H9 (cell line): ENCODE measurements around the gene SIGLEC10. TPM values are rescaled to one million over a fixed set of nuclear protein-coding genes. Genes with fewer than 3 reads are reported as not detected.

Experiments used
- DNase-seq: peaks from one replicate; pipeline ENCODE4 v3.0.0-alpha.2; 2017
- H2AFZ ChIP-seq: one replicate; pipeline ENCODE4 v1.6.1; 2013; ENCODE audit warnings: mild to moderate bottlenecking, low read length, control low read depth, moderate library complexity
- H2AK5ac ChIP-seq: 2 replicates; pipeline ENCODE4 v1.6.1; 2013; ENCODE audit warnings: low read length, control low read depth, mixed read lengths; ENCODE audit not compliant: insufficient read length
- H2BK120ac ChIP-seq: one replicate; pipeline ENCODE4 v1.6.1; 2013; ENCODE audit warnings: low read depth, mild to moderate bottlenecking, low read length, control low read depth, inconsistent platforms; ENCODE audit not compliant: poor library complexity, severe bottlenecking
- H2BK12ac ChIP-seq: 2 replicates; pipeline ENCODE4 v1.6.1; 2013; ENCODE audit warnings: low read length, control low read depth, mixed read lengths, low read depth; ENCODE audit not compliant: insufficient read length
- H2BK15ac ChIP-seq: 2 replicates; pipeline ENCODE4 v1.6.1; 2013; ENCODE audit warnings: low read depth, low read length, control low read depth
- H2BK20ac ChIP-seq: one replicate; pipeline ENCODE4 v1.6.1; 2013; ENCODE audit warnings: low read depth, mild to moderate bottlenecking, low read length, control low read depth, inconsistent platforms; ENCODE audit not compliant: poor library complexity, severe bottlenecking
- H2BK5ac ChIP-seq: 2 replicates; pipeline ENCODE4 v1.6.1; 2013; ENCODE audit warnings: low read length, control low read depth, mixed read lengths; ENCODE audit not compliant: insufficient read length
- H3K14ac ChIP-seq: 2 replicates; pipeline ENCODE4 v1.6.1; 2013; ENCODE audit warnings: low read length, control low read depth; ENCODE audit not compliant: insufficient read depth
- H3K18ac ChIP-seq: 2 replicates; pipeline ENCODE4 v1.6.1; 2013; ENCODE audit warnings: low read depth, mild to moderate bottlenecking, mixed read lengths, low read length, control low read depth; ENCODE audit not compliant: insufficient read length
- H3K23ac ChIP-seq: 2 replicates; pipeline ENCODE4 v1.6.1; 2013; ENCODE audit warnings: low read length, control low read depth, mixed read lengths, low read depth; ENCODE audit not compliant: insufficient read length
- H3K23me2 ChIP-seq: 2 replicates; pipeline ENCODE4 v1.6.1; 2013; ENCODE audit warnings: low read depth, mild to moderate bottlenecking, mixed read lengths, low read length, control low read depth; ENCODE audit not compliant: insufficient read length, poor library complexity, severe bottlenecking
- H3K27ac ChIP-seq: 2 replicates; pipeline ENCODE4 v1.5.1; 2013; ENCODE audit warnings: low read length, control low read depth, mixed read lengths, low read depth; ENCODE audit not compliant: insufficient read length
- H3K27me3 ChIP-seq: 2 replicates; pipeline ENCODE4 v1.6.1; 2013; ENCODE audit warnings: low read length, control low read depth, inconsistent platforms; ENCODE audit not compliant: insufficient read depth
- H3K4ac ChIP-seq: 2 replicates; pipeline ENCODE4 v1.6.1; 2013; ENCODE audit warnings: low read depth, mild to moderate bottlenecking, control low read depth, inconsistent platforms, low read length, moderate library complexity
- H3K4me1 ChIP-seq: 2 replicates; pipeline ENCODE4 v1.6.1; 2013; ENCODE audit warnings: low read length, control low read depth, inconsistent platforms; ENCODE audit not compliant: insufficient read depth
- H3K4me2 ChIP-seq: 2 replicates; pipeline ENCODE4 v1.6.1; 2013; ENCODE audit warnings: low read length, control low read depth, mixed read lengths; ENCODE audit not compliant: insufficient read length, insufficient read depth
- H3K56ac ChIP-seq: 2 replicates; pipeline ENCODE4 v1.6.1; 2013; ENCODE audit warnings: low read depth, mild to moderate bottlenecking, mixed read lengths, low read length, control low read depth; ENCODE audit not compliant: insufficient read length
- H3K79me1 ChIP-seq: 2 replicates; pipeline ENCODE4 v1.6.1; 2013; ENCODE audit warnings: low read depth, mild to moderate bottlenecking, moderate library complexity, low read length, control low read depth, inconsistent platforms; ENCODE audit not compliant: insufficient read depth, poor library complexity, severe bottlenecking
- H3K79me2 ChIP-seq: 2 replicates; pipeline ENCODE4 v1.6.1; 2013; ENCODE audit warnings: low read length, control low read depth, inconsistent platforms; ENCODE audit not compliant: insufficient read depth
- H3K9ac ChIP-seq: 2 replicates; pipeline ENCODE4 v1.6.1; 2013; ENCODE audit warnings: low read length, control low read depth, mixed read lengths; ENCODE audit not compliant: insufficient read length; ENCODE audit errors: extremely low read depth
- H3K9me3 ChIP-seq: one replicate; pipeline ENCODE4 v1.6.1; 2013; ENCODE audit warnings: low read depth, low read length, inconsistent platforms; ENCODE audit not compliant: control insufficient read depth
- H3T11ph ChIP-seq: one replicate; pipeline ENCODE4 v1.6.1; 2013; ENCODE audit warnings: mild to moderate bottlenecking, low read length, control low read depth, inconsistent platforms
- H4K20me1 ChIP-seq: one replicate; pipeline ENCODE4 v1.6.1; 2013; ENCODE audit not compliant: control insufficient read depth, insufficient read length, insufficient read depth
- H4K5ac ChIP-seq: 2 replicates; pipeline ENCODE4 v1.6.1; 2013; ENCODE audit warnings: low read depth, mild to moderate bottlenecking, mixed read lengths, low read length, control low read depth; ENCODE audit not compliant: insufficient read length
- H4K8ac ChIP-seq: replicated peaks from 2 replicates; pipeline ENCODE4 v1.6.1; 2013; ENCODE audit warnings: low read length, control low read depth, mixed read lengths, low read depth; ENCODE audit not compliant: insufficient read length
- H4K91ac ChIP-seq: 2 replicates; pipeline ENCODE4 v1.6.1; 2013; ENCODE audit warnings: low read depth, mild to moderate bottlenecking, moderate library complexity, mixed read lengths, low read length, control low read depth; ENCODE audit not compliant: insufficient read length
- H3K27ac Mint-ChIP-seq, 3 experiments: 2 replicates in 2 of 3; 3 replicates in 1 of 3; pipeline ENCODE4 v1.8.0; 2020 to 2021; ENCODE audit warnings: mixed read lengths in 3 of 3, mild to moderate bottlenecking in 1 of 3, moderate library complexity in 1 of 3
- H3K27me3 Mint-ChIP-seq: 2 replicates; pipeline ENCODE4 v1.8.0; 2021; ENCODE audit warnings: low read depth, mild to moderate bottlenecking, moderate library complexity, mixed read lengths
- H3K36me3 Mint-ChIP-seq, 3 experiments: 2 replicates in 2 of 3; 3 replicates in 1 of 3; pipeline ENCODE4 v1.8.0; 2020 to 2021; ENCODE audit warnings: low read depth in 3 of 3, mixed read lengths in 3 of 3; ENCODE audit not compliant: insufficient read depth in 1 of 3
- H3K4me1 Mint-ChIP-seq, 2 experiments: 2 replicates each; pipeline ENCODE4 v1.8.0; 2020; ENCODE audit warnings: mixed read lengths in 2 of 2
- H3K4me3 Mint-ChIP-seq, 2 experiments: 2 replicates in 1 of 2; 3 replicates in 1 of 2; pipeline ENCODE4 v1.8.0; 2020 to 2021; ENCODE audit warnings: mild to moderate bottlenecking in 2 of 2, mixed read lengths in 2 of 2, moderate library complexity in 1 of 2
- H3K9me3 Mint-ChIP-seq, 2 experiments: 2 replicates in 1 of 2; 3 replicates in 1 of 2; pipeline ENCODE4 v1.8.0; 2020; ENCODE audit warnings: mild to moderate bottlenecking in 2 of 2, mixed read lengths in 2 of 2, moderate library complexity in 1 of 2
- WGBS: extraction: QIAGEN DNeasy Blood & Tissue Kit; methylation state at CpG from one replicate; pipeline ENCODE4 v1.1.7; 2013; ENCODE audit warnings: missing lambda C conversion rate, low lambda C conversion rate, mixed read lengths; ENCODE audit not compliant: insufficient read length; ENCODE audit errors: extremely low coverage; 5-methylcytosine and 5-hydroxymethylcytosine counted together
- total RNA-seq: library from RNA; stranded (reverse); gene quantifications from 2 replicates; pipeline ENCODE4 v1.2.1, GENCODE V29; 2021
- TF ChIP-seq, protein P1 (sequence below): fragments of 200-600 bp; sonication (generic); conservative IDR thresholded peaks from 3 replicates; pipeline ENCODE4 v1.8.0; 2021; ENCODE audit warnings: antibody characterized with exemption, mild to moderate bottlenecking

The SIGLEC10 gene
- total RNA-seq, 1 experiment from 2014 or later = not detected

DNA sequence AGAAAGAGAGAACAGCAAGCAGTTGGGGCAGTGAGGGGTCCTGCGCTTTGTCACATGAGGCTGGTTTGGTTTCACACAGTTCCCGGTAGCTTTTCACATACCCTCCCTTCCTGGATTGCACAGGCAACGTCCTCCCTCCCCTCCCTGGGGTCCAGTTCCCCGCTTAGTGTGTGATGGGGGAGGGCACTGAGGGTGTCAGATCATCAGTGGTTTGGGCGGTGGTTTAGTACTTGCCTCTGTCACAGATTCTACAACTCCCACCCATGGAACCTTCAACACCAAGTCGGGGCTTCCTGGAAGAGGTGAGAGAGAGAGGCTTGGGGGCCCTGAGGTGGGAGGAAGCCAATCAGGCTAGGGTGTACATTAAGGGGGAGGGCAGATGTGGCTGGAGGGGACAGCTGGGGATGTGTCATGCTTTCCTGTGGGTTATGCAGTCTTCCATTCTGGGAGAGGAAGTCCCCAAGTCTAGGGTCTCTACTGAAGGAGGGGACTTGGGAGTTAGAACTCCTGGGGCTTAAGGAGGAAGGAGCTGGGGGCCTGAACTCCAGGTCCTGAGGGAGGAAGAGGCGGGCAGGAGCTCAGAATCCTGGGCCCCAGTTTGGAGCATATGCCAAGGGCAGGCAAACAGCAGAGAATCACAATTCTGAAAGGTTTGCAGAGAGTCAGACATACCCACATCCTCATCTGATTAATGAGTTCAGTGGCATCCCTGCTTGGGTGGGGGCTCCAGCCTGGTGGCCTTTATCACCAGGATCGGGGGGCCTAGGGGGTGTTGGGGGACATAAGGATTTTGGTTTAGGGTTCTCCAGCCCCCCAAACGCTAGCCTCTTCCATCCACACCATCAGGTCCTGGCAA, 44.6 kb downstream of the SIGLEC10 start, which contains the start of gene NKG7:
Gene NKG7 (minus strand): TSS at position 6 of the 856 bp plus-strand sequence. CDS start 119 bp downstream, outside the sequence.
- Histone ChIP-seq H4K8ac (no peak within 1 kb of the TSS), H2BK12ac (no peak within 1 kb of the TSS), H3K79me2 (no peaks in the 10 kb centered on the region), H2BK20ac (no peak within 1 kb of the TSS), H2BK120ac (no peak within 1 kb of the TSS), H2BK15ac (no peak within 1 kb of the TSS), H3K27ac (no peak within 1 kb of the TSS), H2AFZ (no peak within 1 kb of the TSS), H3K4ac (no peak within 1 kb of the TSS), H2BK5ac (no peak within 1 kb of the TSS), H3K18ac (no peak within 1 kb of the TSS), H4K5ac (no peak within 1 kb of the TSS), H3K14ac (no peak within 1 kb of the TSS; the same call in 1 of the 2 replicates), H3K4me1 (no peaks in the 10 kb centered on the region; the same call in 1 of the 2 replicates), H3K9ac (no peak within 1 kb of the TSS), H3K79me1 (no peaks in the 10 kb centered on the region), H3K23ac (no peak within 1 kb of the TSS), H3K23me2 (peaks cover 8% of the 10 kb centered on the region), H3K27me3 (no peaks in the 10 kb centered on the region), H3K56ac (no peak within 1 kb of the TSS), H3T11ph (no peak within 1 kb of the TSS), H3K9me3 (no peaks in the 10 kb centered on the region), H3K4me2 (no peak within 1 kb of the TSS), H4K91ac (no peak within 1 kb of the TSS), H4K20me1 (no peaks in the 10 kb centered on the region), H2AK5ac (no peak within 1 kb of the TSS)
- TF ChIP-seq, protein P1, sequence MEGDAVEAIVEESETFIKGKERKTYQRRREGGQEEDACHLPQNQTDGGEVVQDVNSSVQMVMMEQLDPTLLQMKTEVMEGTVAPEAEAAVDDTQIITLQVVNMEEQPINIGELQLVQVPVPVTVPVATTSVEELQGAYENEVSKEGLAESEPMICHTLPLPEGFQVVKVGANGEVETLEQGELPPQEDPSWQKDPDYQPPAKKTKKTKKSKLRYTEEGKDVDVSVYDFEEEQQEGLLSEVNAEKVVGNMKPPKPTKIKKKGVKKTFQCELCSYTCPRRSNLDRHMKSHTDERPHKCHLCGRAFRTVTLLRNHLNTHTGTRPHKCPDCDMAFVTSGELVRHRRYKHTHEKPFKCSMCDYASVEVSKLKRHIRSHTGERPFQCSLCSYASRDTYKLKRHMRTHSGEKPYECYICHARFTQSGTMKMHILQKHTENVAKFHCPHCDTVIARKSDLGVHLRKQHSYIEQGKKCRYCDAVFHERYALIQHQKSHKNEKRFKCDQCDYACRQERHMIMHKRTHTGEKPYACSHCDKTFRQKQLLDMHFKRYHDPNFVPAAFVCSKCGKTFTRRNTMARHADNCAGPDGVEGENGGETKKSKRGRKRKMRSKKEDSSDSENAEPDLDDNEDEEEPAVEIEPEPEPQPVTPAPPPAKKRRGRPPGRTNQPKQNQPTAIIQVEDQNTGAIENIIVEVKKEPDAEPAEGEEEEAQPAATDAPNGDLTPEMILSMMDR = no peak
- Mint-ChIP-seq H3K27me3 (peaks cover 21% of the 10 kb centered on the region), H3K4me1 (peaks cover 14 to 17% of the 10 kb centered on the region in 2 experiments), H3K27ac (no peak within 1 kb of the TSS), H3K4me3 (no peak within 1 kb of the TSS), H3K36me3 (no peaks in the 10 kb centered on the region; a peak in 1 of 7 replicates), H3K9me3 (no peaks in the 10 kb centered on the region)
- no peak for DNase-seq
- WGBS = no CpG with 5 or more reads among the region's 9 CpGs
